SKM-1 treated with dmso at 0.1 percent for 144 hours (cell line): ENCODE results near the gene SPAST.
"Not testable (repeated sequence)": the region's sequence is repeated elsewhere in the genome, so short reads cannot be mapped to it uniquely, and the experiment has no call there.

Experiments
- DNase-seq: peaks from one replicate; lab custom pipeline; 2025; ENCODE audit not compliant: unreplicated experiment; lab: John Stamatoyannopoulos, UW

The SPAST gene, protein sequence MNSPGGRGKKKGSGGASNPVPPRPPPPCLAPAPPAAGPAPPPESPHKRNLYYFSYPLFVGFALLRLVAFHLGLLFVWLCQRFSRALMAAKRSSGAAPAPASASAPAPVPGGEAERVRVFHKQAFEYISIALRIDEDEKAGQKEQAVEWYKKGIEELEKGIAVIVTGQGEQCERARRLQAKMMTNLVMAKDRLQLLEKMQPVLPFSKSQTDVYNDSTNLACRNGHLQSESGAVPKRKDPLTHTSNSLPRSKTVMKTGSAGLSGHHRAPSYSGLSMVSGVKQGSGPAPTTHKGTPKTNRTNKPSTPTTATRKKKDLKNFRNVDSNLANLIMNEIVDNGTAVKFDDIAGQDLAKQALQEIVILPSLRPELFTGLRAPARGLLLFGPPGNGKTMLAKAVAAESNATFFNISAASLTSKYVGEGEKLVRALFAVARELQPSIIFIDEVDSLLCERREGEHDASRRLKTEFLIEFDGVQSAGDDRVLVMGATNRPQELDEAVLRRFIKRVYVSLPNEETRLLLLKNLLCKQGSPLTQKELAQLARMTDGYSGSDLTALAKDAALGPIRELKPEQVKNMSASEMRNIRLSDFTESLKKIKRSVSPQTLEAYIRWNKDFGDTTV

GRCh38 chr2:32063310-32064020, at the start of gene SPAST:
TSS of gene SPAST (plus strand) at chr2:32063556. CDS start at chr2:32063832, 276 bp downstream.
- peak; percentile 99 for DNase-seq

DNA sequence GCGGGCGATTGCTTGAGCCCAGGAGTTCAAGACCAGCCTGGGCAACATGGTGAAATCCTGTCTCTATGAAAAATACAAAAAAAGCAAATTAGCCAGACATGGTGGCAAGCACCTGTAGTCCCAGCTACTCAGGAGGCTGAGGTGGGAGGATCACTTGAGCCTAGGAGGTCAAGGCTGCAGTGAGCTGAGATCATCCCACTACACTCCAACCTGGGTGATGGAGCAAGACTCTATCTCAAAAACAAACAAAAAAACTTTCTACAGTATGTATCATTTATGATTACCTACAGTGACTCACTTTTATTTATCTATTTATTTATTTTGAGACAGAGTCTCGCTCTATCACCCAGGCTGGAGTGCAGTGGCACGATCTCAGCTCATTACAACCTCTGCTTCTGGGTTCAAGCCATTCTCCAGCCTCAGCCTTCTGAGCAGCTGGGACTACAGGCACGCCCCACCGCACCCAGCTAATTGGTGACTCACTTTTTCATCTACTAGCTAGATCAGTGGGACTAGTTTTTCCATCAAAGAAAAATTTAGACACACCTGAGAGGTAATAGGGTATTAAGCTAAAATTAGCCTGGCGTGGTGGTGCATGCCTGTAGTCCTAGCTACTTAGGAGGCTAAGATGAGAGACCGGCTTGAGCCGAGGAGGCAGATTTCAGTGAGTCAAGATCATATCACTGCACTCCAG, 44.4 kb upstream of the SPAST start:
- not testable (repeated sequence) for DNase-seq

DNA sequence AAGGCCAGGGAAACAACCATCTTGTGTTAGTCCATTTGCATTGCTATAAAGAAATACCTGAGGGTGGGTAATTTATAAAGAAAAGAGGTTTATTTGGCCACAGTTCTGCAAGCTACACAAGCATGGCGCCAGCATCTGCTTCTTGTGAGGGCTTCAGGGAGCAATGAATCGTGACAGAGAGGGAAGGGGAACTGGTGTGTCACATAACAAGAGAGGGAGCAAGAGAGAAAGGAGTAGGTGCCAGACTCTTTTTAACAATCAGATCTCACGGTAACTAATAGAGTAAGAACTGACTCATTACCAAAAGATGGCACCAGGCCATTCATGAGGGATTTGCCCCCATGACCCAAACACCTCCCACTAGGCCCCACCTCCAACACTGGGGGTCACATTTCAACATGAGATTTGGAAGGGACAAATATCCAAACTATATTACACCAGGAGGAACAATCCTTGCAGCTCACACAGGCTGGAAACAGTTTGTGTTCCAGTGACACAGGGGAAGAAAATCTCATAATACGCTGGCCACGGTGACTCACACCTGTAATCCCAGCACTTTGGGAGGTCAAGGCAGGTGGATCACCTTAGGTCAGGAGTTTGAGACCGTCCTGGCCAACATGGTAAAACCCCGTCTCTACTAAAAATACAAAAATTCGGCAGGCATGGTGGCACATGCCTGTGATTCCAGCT, 29.0 kb upstream of the SPAST start:
- DNase-seq: not testable (repeated sequence)

- peak; percentile 88 for DNase-seq
These were observed 23.7 kb upstream of the SPAST start, which contains the start of gene DPY30 for GRCh38 chr2:32039447-32040219. TSS of gene DPY30 (minus strand) at chr2:32039805. CDS start at chr2:32039456, 349 bp downstream.

DNA sequence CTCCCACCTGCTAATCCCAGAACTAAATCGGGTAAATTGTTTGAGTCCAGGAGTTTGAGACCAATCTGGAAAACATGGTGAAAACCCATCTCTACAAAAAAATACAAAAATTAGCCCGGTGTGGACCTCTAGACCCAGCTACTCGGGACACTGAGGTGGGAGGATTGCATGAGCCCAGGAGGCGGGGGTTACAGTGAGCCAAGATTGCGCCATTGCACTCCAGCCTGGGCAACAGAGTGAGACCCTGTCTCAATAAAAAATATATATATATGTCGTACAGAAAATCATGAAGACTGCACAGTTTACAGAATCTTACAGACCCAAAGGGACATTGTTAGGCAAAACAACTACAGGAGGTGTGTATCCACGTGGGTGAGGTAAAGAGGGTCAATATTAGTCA, 19.8 kb upstream of the SPAST start:
- DNase-seq: no peak

DNA sequence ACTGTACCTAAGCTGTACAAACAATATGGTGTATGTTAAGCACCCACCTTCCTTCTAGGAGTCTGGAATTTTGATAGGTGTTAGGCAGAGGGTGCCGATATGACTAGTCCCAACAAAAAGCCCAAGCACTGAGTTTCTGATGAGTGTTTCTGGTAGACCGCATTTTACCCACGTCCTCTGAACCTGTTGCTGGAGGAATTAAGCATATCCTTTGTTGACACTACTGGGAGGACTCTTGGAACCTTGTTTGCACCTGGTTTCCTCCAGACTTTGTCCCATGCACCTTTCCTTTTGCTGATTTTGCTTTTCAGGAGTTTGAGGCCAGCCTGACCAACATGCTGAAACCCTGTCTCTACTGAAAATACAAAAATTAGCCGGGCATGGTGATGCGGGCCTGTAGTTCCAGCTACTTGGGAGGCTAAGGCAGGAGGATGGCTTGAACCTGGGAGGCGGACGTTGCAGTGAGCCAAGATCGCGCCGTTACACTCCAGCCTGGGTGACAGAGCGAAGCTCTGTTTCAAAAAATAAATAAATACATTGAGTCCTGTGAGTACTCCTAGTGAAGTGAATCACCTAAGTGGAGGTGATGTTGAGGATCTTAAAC, 11.4 kb upstream of the SPAST start:
- DNase-seq: no peak

GRCh38 chr2:32054583-32054982, 8.8 kb upstream of the SPAST start:
- DNase-seq: not testable (repeated sequence)

GRCh38 chr2:32058130-32058529, 5.2 kb upstream of the SPAST start:
- no peak for DNase-seq

DNA sequence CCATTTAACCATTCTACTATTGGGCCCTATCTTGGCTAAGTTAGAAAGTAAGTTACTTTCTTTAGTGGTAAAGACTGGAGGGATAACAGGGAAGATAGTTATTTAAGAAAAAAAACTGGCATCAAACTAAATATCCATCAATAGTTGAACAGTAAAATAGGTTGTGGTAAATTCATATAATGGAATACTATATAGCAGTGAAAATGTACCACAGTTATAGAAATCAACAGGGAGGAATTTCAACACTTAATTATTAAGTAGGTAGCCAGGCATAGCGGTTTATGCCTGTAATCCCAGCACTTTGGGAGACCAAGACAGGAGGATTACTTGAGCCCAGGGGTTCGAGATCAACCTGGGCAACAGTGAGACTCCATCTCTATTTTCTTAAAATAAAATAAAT, 3.1 kb upstream of the SPAST start:
- no peak for DNase-seq

DNA sequence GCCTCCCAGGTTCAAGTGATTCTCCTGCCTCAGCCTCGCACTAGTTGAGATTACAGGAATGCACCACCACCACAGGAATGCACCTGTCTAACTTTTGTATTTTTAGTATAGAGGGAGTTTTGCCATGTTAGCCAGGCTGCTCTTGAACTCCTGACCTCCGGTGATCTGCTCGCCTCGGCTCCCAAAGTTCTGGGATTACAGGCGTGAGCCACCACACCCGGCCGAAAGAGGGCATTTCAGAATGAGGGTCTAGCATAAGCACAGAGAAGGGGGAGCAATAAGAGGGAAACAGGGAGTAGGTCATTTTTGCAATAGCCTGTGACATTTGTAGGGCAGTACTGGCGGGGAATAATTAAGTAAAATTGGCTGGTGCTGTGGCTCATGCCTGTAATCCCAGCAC, 1.9 kb upstream of the SPAST start:
- no peak for DNase-seq

DNA sequence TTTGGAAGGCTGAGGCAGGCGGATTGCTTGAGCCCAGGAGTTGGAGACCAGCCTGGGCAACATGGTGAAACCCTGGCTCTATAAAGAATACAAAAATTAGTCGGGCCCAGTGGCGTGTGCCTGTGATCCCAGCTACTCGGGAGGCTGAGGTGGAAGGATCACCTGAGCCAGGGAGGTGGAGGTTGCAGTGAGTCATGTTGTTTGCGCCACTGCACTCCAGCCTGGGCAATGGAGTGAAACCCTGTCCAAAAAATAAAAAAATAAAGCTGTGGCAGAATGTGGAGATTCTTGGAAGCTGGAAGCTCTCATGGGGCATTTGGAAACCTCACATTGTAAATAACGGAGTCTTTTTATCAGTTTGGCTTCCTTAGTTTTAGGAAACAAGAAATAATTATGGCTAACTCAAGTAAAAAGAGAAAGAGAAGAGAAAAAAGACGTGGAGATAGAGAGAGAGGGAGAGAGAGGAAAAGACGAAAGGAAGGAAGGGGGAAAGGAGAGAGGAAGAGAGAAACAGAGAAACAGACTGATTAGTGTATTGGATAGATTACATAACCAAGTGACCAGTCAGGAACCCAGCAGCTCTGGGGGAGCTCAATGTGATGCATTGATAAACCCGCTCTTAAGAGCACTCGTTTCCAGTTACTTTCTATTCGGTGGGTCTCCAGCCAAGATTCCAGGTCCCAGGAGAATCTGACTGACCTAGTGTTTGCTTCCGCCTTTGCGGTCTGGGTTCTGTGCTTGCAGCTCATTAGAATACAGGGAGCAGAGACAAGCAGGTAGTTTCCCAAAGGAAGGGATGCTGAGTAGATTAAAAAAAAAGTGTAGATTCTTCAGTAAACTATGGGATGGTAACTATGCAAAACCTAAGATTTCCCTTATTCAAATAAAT, 1.1 kb upstream of the SPAST start:
- peak; percentile 22 for DNase-seq

- DNase-seq: no peak
These were observed 755 bp downstream of the SPAST start for GRCh38 chr2:32064021-32064601.

DNA sequence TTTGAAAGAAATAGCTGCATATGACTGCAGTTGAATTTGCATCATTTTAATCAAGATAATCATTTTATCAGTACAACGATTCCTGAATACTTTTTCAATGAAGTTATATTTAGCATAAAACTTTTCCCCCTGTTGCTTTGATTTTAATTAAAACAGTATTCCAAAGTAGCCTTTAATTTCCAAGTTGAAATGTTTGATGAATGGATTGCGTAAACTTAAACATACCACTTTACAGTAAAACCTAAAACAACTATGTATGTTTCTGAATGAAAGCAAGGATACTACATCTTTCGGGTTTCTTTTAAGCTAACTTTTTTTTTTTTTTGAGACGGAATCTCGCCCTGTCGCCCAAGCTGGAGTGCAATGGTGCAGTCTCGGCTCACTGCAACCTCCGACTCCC, 1.4 kb downstream of the SPAST start:
- DNase-seq: no peak

GRCh38 chr2:32067549-32067948, 4.2 kb downstream of the SPAST start:
- DNase-seq: no peak

GRCh38 chr2:32074134-32074506, 10.8 kb downstream of the SPAST start:
- DNase-seq: no peak

- no peak for DNase-seq
These were observed 32.3 kb downstream of the SPAST start for GRCh38 chr2:32095671-32096070.

DNA sequence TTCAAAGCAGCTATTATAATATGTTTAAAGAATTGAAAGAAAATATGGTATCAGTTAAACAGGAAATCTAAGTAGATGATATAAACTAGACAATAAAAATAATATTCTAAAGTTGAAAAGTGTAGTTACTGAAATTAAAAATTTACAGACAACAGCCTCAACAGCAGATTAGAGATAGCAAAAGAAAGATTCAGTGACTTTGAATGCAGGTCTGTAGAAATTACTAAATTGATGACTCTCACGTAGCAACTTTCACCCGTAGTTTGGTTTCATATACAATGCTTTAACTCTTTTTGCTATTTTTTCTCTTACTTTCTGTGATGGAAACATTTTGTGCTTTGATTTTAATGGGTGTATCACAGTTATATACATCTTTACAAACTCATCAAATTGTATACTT, 44.8 kb downstream of the SPAST start:
- no peak for DNase-seq

- no peak for DNase-seq
These were observed 54.7 kb downstream of the SPAST start for GRCh38 chr2:32118055-32118454.
